OCI-LY7 (cell line): ENCODE results near the gene MSL3. TPM values are rescaled to one million over a fixed set of nuclear protein-coding genes. Genes with fewer than 3 reads are reported as not detected.

Source experiments
- BruUV-seq: library from RNA; stranded (reverse); fragments of 400-500 nt; replicated peaks from 2 replicates; lab custom pipeline; 2021; lab: Mats Ljungman, UMichigan
- CTCF ChIA-PET: fragments of 300-600 bp; sonication (Branson Sonifier 250); formaldehyde crosslinking; loops from one replicate; lab custom pipeline; 2022; ENCODE audit warnings: antibody characterized with exemption; ENCODE audit not compliant: unreplicated experiment; lab: Charles Lee
- POLR2A ChIA-PET: fragments of 300-600 bp; sonication (Branson Sonifier 250); formaldehyde crosslinking; loops from one replicate; lab custom pipeline; 2022; ENCODE audit warnings: antibody characterized with exemption; lab: Charles Lee
- DNase-seq: peaks from one replicate; pipeline ENCODE4 v3.0.0-alpha.2; 2015; ENCODE audit warnings: low spot score
- H2AFZ ChIP-seq: fragments of 200-600 bp; sonication (generic), shearing (Covaris generic); 2 replicates; pipeline ENCODE4 v1.6.1; 2014; ENCODE audit warnings: mild to moderate bottlenecking, antibody characterized with exemption, low read length, moderate library complexity
- H3K27ac ChIP-seq: fragments of 200-600 bp; sonication (generic); 2 replicates; pipeline ENCODE4 v1.5.1; 2014; ENCODE audit warnings: mixed run types, low read depth, mild to moderate bottlenecking, moderate library complexity, low read length, inconsistent platforms; ENCODE audit not compliant: poor library complexity, severe bottlenecking
- H3K36me3 ChIP-seq: fragments of 200-600 bp; sonication (generic); 2 replicates; pipeline ENCODE4 v1.6.1; 2014; ENCODE audit warnings: mild to moderate bottlenecking, antibody characterized with exemption, low read length, moderate library complexity, mixed read lengths; ENCODE audit not compliant: insufficient read depth
- H3K4me1 ChIP-seq: fragments of 200-600 bp; sonication (generic); 2 replicates; pipeline ENCODE4 v1.5.1; 2014; ENCODE audit warnings: mild to moderate bottlenecking, low read length; ENCODE audit not compliant: insufficient read depth, poor library complexity, severe bottlenecking
- H3K4me2 ChIP-seq: fragments of 200-600 bp; sonication (generic); 2 replicates; pipeline ENCODE4 v1.6.1; 2014; ENCODE audit warnings: mild to moderate bottlenecking, low read length
- H3K4me3 ChIP-seq: fragments of 200-600 bp; sonication (generic); 2 replicates; pipeline ENCODE4 v1.5.1; 2014; ENCODE audit warnings: mild to moderate bottlenecking, low read depth, low read length; ENCODE audit not compliant: poor library complexity, severe bottlenecking
- H3K79me2 ChIP-seq: fragments of 200-600 bp; sonication (generic); 2 replicates; pipeline ENCODE4 v1.6.1; 2016; ENCODE audit warnings: low read depth, mild to moderate bottlenecking, low read length, moderate library complexity, mixed read lengths; ENCODE audit not compliant: insufficient read depth
- H3K9me2 ChIP-seq: fragments of 200-600 bp; sonication (generic); 2 replicates; pipeline ENCODE4 v1.6.1; 2016; ENCODE audit warnings: mild to moderate bottlenecking, low read length, mixed read lengths; ENCODE audit not compliant: insufficient read depth
- H3K9me3 ChIP-seq: fragments of 200-600 bp; sonication (generic); 2 replicates; pipeline ENCODE4 v1.6.1; 2014; ENCODE audit warnings: mild to moderate bottlenecking, mixed run types, low read length, mixed read lengths
- H4K20me1 ChIP-seq: fragments of 200-600 bp; sonication (generic); 2 replicates; pipeline ENCODE4 v1.6.1; 2014; ENCODE audit warnings: mild to moderate bottlenecking, antibody characterized with exemption, low read length, moderate library complexity, mixed read lengths; ENCODE audit not compliant: insufficient read depth
- EZH2phosphoT487 ChIP-seq: fragments of 200-600 bp; sonication (generic); IDR thresholded peaks from 2 replicates; pipeline ENCODE4 v1.6.1; 2018; ENCODE audit warnings: low read depth, borderline replicate concordance, mild to moderate bottlenecking, mixed run types, antibody characterized with exemption, low read length, moderate library complexity, mixed read lengths
- intact Hi-C: fragments of 100-400 bp; cut with micrococcal nuclease; formaldehyde crosslinking; loops from one replicate; pipeline ENCODE4 v1.10.0; 2022; ENCODE audit not compliant: unreplicated experiment
- total RNA-seq, 2 experiments: library from RNA; depleted of rRNA in 1 of 2; stranded (reverse); fragments of >200 nt in 1 of 2; shearing (Covaris generic) in 1 of 2; gene quantifications; 2 replicates each; pipeline ENCODE4 v1.2.3, GENCODE V29; 2014 to 2022
- TF ChIP-seq, protein P1 (sequence below): fragments of 200-600 bp; sonication (generic); conservative IDR thresholded peaks from 2 replicates; pipeline ENCODE4 v1.5.1; 2014; ENCODE audit warnings: mild to moderate bottlenecking, antibody characterized with exemption, low read length, moderate library complexity, mixed read lengths

The MSL3 gene
- total RNA-seq, 2 experiments from 2014 or later = 40.7 to 42.5 TPM

DNA sequence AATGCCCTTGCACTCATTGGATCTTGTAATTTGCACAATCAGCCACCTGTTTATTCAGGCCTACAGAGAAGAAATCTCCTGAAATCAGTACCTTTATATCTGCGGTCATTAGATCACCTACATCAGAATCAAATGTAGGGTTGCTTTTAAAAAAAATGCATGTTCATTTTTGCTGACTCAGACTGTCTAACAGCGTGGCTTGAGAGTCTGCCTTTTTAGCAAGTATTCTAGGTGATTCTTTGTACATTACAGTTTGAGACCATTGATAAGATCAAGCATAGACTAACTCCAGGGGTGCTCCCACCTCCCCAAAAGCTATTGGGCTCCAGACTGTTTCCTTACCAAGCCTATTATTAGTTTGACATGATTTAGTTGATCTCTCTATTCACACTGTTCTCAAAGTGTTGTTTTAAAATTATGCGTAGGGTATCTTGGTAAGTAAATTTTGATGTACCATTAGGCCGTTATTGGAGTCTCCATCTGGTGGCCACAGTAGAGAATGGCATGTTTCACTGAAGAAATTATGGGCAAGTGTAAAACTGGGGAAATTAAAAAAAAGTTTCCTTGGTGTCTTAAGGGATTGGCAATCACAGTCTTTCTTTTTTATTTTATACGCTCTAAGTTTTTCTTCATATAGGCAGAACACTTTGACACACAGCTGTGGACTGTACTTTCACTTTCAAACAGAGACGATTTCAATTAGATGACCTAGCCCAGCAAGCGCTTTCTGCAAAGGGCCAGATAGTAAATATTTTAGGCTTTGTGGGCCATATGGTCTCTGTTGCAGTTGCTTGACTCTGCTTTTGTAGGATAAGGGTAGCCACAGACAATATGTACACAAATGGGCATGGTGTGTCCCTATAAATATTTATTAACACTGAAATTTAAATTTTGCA, 33.7 kb upstream of the MSL3 start:
- BruUV-seq = no TSS peak
- peak; percentile 29 for DNase-seq
- peak overlapping the region; percentile 78; the same call in 1 of the 2 replicates for H2AFZ ChIP-seq
- CTCF ChIA-PET = no interaction called here
- H3K79me2 ChIP-seq = no peaks in the 10 kb centered on the region
- intact Hi-C loops = loop anchor here (2.0 to 5.0 kb wide), 2 partner anchors 48 to 192 kb away; no protein-coding TSS in a partner anchor
- no peaks in the 10 kb centered on the region for H3K4me1 ChIP-seq
- TF ChIP-seq, protein P1, sequence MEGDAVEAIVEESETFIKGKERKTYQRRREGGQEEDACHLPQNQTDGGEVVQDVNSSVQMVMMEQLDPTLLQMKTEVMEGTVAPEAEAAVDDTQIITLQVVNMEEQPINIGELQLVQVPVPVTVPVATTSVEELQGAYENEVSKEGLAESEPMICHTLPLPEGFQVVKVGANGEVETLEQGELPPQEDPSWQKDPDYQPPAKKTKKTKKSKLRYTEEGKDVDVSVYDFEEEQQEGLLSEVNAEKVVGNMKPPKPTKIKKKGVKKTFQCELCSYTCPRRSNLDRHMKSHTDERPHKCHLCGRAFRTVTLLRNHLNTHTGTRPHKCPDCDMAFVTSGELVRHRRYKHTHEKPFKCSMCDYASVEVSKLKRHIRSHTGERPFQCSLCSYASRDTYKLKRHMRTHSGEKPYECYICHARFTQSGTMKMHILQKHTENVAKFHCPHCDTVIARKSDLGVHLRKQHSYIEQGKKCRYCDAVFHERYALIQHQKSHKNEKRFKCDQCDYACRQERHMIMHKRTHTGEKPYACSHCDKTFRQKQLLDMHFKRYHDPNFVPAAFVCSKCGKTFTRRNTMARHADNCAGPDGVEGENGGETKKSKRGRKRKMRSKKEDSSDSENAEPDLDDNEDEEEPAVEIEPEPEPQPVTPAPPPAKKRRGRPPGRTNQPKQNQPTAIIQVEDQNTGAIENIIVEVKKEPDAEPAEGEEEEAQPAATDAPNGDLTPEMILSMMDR = peak; percentile 82
- no peak for TF ChIP-seq EZH2phosphoT487
- no peak overlapping the region for H3K27ac ChIP-seq
- H3K9me2 ChIP-seq = no peaks in the 10 kb centered on the region
- no peak overlapping the region for H3K4me3 ChIP-seq
- no peaks in the 10 kb centered on the region for H3K9me3 ChIP-seq
- H3K36me3 ChIP-seq = no peaks in the 10 kb centered on the region
- H3K4me2 ChIP-seq = no peak overlapping the region
- no peaks in the 10 kb centered on the region for H4K20me1 ChIP-seq
- POLR2A ChIA-PET = interaction anchor here (0.6 kb wide), 1 partner anchor 1610 kb away, joined by 3 read pairs; no protein-coding TSS in a partner anchor

DNA sequence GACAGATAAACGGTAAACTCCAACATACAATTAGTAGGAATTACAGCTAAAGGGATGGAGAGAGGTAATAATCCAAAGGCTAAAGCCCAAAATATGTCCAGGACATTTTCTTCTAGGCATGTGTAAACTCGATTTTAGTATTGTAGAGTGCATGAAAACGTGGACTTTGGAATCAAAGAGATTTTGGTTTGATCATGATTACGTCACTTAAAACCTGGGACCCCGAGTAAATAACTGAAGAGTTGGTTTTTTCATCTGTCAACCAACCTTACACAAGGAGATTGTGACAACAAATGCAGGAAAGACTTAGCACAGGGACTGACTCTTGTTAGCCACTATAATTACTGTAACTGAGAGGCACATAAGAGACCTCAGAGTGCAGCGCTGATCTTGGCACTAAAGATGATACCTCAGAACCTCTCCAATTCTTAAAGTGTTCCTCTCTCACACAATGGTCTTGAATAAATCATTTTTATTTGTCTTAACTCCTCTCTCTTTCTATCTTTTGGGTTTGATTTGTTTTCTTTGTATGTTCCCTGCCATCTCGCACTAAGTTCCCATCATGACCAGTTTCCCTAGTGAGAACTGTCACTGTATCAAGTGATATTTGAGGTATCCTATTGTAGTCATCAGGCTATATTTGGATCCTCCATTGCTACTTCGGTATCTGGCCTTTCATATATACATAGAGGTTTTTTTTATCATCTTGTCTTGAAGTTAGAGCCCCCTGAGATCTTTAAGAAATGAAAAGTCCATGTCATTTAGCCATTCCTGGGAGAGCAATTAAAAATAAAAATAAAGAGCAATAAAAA, 32.2 kb upstream of the MSL3 start:
- TF ChIP-seq EZH2phosphoT487 = no peak
- TF ChIP-seq, protein P1 = no peak
- ChIA-PET POLR2A (interaction anchor here (0.7 kb wide), 1 partner anchor 116 kb away, joined by 3 read pairs; no protein-coding TSS in a partner anchor), CTCF (no interaction called here)
- Histone ChIP-seq H3K9me2 (no peaks in the 10 kb centered on the region), H2AFZ (no peak overlapping the region), H3K9me3 (no peaks in the 10 kb centered on the region), H3K4me2 (no peak overlapping the region), H3K27ac (no peak overlapping the region), H4K20me1 (no peaks in the 10 kb centered on the region), H3K79me2 (no peaks in the 10 kb centered on the region), H3K36me3 (no peaks in the 10 kb centered on the region), H3K4me1 (no peaks in the 10 kb centered on the region), H3K4me3 (no peak overlapping the region)
- intact Hi-C loops = loop anchor here (2.0 to 5.0 kb wide), 2 partner anchors 46 to 193 kb away; no protein-coding TSS in a partner anchor
- no peak for DNase-seq
- BruUV-seq = no TSS peak
